HG03280 (cell line): Measurements from ENCODE around the gene CACNG1.

Source experiments
- ATAC-seq: cut with Tn5 transposase; IDR thresholded peaks from one replicate; pipeline ENCODE4 v1.9.1; 2021; ENCODE audit warnings: mild to moderate bottlenecking, moderate library complexity; ENCODE audit not compliant: unreplicated experiment

The CACNG1 gene

DNA sequence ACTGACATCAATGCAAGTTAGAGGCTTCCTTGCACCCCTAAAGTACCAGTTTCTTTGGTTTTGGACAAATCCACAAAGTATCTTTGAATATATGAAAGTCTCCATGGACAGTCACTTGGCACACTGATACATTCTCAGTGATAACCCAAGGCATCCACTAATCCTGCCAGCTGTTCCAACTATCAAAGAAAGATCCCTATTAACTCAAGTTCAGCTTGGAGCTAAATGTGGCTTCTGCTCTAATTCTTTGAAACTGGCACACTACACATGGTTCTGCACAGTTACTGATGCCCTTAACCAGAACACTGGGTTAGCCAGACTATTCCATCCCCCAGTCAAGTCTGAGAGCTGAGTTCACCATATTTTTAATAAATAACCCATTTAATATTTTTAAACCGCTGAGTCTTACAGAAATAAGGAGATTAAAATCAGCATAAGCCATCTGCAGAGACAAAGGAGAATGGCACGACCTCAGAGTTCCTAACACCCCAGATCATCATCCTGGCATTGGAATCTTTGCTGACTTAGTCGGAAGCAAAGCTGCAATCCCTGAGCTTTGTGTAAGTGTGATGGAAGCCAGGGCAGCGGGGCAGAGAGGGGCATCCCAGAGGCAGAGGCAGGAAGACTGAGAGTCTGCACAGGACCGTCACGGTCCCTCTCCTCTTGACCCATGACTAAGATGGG, 6.3 kb downstream of the CACNG1 start:
- no peak for ATAC-seq

DNA sequence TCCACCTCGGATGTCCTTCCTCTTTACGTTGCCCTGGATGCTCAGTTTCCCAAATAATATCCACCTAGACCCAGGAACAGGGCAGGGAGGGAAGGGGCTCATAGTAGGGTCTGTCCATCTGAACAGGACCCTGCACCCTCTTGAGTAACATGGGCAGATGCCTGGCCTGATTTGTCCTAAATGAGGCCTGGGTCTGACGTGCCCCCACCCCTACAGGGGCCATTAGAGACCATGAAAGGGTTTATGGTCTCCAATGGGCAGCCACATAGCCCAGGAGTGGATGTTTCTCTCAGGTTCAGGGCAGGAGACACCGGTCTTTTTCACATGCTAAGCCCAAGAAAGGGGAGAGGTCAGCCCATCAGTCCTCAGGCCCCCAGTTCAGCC, 6.8 kb downstream of the CACNG1 start:
- ATAC-seq, result no peak

DNA sequence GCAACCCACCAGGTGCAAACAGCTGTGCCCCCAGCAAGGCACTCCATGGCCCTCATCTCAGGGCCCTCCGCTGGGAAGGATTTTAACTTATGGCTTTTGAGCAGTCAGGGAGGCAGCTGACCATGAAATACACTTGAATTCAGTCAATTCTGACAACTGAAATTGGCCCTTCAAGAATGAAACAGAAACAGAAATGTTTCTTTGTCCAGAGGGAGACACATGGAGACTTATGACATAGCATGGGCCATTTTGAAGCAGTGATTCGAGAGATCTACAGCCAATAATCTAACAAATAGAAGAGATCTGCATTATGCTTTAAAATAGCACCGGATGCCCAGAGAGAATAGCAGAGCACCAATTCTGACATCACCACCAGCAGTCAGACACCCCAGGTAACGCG, 7.5 kb downstream of the CACNG1 start:
- peak; percentile 64 for ATAC-seq

DNA sequence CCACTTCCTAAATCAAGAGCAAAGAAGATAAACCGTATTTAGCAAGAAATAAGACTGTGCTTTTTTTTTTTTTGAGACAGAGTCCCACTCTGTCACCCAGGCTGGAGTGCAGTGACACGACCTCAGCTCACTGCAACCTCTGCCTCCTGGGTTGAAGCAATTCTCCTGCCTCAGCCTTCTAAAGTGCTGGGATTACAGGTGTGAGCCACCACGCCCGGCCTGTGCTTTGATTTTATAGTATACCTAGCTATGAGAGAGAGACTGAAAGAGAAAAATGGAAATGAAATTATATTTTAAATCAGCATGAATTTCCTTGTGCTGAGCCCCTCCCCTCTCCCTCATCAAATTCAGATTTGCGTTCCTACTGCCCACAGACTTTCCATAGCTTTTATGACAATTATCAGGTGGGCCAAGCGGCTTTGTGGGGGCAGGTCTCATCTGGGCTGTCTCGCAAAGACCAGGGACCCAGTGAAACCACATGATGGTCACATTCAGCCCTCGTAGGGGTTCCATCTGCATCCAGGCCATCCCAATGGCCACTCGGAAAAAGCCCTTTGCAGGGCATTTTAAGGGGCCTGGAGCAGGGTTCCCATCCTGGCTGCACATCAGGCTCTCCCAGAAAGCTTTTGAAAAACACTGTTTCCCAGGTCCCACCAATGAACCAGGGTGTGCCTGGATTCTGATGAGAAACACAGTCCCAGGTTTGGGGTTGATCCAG, 8.5 kb downstream of the CACNG1 start:
- no peak for ATAC-seq

DNA sequence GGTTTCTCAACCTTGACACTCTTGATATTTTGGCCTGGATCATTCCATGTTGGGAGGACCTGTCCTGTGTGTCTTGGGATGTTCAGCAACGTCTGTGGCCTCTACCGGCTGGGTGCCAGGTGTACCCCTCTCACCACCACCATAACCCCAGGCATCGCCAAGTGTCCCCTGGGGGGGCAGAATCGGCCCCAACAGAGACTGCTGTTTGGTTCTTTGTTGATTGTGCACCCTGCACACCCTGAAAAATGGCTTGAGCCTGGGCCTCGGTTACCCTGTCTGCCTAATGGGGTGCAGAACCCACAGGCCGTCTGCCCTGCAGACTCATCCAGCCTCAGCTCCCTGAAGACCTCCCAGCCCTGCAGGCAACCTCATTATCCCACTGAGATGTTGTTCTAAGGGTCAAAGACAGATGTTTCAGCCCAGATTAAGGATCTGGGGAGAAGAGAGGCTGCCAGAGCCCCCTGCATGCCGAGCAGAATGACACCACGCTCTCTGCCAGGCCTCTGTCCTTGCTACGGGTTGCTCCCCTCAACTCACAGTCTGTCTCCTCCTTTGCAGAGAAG, 9.2 kb downstream of the CACNG1 start:
- no peak for ATAC-seq

DNA sequence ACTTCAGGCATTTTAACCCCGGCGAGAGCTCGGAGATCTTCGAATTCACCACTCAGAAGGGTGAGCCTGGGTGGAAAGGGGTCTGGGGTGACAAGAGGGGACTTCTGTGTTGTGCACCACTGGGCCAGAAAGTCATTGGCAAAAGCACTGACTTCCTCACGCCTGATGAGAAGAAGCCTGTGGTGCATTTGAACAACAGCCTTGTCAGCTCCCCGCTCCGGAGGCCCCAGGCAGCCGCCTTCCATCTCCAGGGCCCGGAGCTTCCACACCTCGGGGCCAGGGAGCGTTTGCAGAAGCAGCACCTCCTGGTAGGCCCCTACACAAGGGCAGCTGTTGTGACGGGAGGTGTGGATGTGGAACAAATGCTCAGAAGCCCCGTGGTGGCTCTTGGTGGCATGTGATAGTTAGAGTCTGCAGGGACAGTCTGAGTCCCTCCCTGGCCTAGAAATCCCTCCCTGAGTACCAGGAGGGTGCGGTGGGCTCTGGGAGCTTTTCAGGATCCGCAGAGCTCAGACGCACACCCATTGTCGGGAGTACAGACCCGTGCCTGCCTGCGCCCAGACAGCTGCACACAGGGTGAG, 9.7 kb downstream of the CACNG1 start:
- no peak for ATAC-seq

DNA sequence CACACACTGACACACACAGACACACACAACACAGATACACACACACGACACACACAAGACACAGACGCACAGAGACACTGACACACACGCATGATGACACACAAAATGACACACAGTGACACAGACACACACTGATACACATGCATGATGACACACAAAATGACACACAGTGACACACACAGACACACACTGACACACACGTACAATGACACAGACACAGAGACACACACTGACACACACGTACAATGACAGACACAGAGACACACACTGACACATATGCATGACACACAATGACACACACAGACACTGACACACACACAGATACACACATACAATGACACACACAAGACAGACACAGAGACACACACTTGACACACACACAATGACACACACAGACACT, 10.3 kb downstream of the CACNG1 start:
- no peak for ATAC-seq

DNA sequence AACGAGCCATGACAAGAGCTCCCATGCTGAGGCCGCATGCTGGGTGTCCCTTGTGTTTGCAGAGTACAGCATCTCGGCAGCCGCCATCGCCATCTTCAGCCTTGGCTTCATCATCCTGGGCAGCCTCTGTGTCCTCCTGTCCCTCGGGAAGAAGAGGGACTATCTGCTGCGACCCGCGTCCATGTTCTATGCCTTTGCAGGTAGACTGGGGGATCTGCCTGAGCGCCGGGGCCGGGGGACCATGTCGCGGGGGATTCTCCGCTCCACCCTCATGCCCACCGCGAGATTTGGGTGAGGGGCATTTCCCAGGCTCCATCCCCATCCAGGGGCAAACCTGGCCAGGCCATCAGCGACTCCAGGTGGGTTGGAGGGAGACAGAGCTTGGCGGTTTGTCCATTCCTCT, 10.7 kb downstream of the CACNG1 start:
- ATAC-seq, result no peak

DNA sequence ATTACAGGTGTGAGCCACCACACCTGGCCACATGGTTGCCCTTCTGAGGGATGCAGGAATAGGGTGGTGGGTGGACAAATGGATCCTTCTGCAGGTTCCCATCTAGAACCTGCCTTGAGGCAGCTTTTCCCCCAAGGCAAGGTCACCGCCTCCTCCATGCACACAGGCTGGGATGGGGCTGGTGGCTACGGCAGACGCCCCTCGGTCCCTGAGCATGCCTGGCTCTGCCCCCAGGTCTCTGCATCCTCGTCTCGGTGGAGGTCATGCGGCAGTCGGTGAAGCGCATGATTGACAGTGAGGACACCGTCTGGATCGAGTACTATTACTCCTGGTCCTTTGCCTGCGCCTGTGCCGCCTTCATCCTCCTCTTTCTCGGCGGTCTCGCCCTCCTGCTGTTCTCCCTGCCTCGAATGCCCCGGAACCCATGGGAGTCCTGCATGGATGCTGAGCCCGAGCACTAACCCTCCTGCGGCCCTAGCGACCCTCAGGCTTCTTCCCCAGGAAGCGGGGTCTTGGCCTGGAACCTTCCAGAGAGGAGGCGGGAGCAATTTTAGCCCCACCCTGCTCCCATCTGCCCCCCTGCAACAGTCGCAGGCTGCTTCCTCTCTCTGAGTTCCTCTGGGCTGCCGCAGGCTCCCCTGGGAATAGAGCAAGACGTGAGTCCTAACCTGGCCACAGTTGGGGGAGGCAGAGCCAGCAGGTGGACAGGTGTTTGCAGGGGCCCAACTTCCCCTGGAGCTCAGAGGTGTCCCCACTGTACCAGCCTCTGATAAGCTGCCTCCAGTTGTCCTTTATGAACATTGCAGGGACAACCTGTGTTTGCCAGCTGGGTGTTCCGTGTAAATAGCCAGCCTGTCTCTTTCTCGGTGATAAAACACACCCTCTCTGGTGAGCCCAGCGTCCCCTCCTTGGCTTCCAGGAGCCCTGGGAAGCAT, 11.7 kb downstream of the CACNG1 start:
- ATAC-seq, result no peak

DNA sequence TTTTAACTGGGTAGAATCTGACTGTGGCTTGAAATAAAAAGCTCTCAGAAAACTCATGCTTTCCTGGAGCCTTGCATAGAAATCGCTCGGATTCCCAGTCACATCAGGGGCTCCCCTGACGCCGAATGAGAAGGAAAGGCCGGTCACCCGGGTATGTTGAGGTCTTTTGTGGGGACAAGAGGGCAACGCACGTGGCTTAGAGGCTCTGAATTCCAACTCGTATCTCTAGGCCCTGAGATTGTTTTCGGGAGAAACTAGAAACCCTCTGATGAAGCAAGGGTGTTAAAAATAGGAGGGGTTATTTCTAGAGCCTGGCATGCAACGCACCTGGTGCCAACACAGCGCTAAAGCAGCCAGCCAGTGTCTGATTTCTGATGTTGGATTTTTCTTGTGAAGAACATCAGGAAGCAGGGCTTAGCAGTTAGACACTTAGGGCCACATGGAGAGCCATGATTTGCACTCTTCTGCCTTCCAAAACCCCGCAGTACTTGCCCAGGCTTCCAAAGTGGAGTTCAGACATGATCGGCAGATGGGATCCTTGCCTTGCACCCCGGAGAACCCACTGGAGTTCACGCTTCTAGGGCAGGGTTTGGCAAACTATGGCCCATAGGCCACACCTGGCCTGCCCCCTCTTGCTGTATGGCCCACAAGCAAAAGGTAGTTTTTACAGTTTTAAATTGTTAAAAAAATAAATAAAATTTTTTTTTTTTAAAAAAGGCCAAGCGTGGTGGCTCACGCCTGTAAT, 12.6 kb downstream of the CACNG1 start:
- no peak for ATAC-seq

DNA sequence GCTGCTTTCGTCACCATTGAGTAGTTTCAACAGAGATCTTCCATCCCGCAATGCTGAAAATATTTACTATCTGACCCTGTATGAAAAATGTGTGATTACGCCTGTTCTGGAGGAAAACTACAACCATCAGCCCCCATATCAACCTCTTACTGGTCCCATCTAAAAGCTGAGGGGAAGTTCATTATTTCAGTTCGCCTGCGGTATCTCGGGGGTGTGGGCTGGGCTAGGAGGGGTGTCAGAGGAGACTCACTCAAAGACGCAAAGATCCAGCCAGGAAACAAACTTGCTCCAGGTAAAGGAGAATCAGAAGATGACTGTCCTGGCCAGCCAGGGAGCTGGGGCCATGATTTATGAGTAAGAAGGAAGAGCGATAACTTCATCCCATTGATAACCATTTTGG, 13.7 kb downstream of the CACNG1 start:
- no peak for ATAC-seq

DNA sequence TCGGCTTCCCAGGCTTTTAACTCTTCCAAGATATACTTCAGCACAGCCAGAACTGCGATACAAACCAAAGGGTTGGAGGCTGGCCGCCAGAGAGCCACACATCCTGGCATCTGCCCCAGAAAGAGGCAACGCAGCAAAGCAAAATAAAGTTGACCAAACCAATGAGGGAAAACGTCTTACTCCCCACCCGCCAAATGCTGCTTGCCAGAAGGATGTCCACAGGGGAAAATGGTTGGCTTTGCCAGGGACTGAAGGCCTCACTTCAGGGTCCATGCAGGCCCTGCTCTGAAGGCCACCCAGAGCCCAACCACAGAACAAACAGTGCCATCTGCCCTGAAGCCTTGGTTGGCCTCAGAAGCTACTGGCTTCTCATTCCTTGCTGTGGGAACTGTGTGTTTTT, 15.0 kb downstream of the CACNG1 start:
- no peak for ATAC-seq

DNA sequence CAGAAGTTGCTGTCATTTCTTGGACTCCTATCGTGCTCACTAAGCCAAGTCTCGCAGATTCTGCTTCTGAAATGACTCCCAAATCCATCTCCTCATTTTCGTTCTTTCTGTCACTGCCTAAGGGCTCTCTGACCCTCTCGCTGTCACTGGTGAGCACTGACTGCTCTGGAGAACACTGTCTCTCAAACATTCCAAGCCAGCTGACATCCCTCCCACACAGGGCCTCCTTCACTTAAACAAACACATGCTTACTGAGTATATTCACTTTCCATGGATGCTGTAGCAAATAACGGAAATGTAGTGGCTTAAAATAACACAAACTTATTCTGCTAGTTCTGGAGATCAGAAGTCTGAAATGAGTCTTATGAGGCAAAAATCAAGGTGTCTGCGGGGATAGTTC, 18.8 kb downstream of the CACNG1 start:
- no peak for ATAC-seq

DNA sequence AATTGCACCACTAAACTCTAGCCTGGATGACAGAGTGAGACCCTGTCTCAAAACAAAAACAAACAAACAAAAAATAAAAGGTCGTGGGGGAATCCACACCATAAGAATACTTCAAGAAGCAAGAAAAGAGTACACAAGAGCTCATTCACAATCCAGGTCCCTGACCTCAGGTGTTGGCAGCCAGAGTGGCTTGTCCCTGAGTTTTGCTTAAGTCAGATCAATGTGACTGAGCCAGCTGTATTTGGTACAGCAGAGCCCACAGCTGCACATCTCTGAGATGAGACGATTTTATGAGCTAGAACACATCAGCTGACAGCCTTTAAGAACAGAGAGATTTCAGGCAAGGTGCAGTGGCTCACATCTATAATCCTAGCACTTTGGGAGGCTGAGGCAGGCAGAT, 22.4 kb downstream of the CACNG1 start:
- no peak for ATAC-seq

DNA sequence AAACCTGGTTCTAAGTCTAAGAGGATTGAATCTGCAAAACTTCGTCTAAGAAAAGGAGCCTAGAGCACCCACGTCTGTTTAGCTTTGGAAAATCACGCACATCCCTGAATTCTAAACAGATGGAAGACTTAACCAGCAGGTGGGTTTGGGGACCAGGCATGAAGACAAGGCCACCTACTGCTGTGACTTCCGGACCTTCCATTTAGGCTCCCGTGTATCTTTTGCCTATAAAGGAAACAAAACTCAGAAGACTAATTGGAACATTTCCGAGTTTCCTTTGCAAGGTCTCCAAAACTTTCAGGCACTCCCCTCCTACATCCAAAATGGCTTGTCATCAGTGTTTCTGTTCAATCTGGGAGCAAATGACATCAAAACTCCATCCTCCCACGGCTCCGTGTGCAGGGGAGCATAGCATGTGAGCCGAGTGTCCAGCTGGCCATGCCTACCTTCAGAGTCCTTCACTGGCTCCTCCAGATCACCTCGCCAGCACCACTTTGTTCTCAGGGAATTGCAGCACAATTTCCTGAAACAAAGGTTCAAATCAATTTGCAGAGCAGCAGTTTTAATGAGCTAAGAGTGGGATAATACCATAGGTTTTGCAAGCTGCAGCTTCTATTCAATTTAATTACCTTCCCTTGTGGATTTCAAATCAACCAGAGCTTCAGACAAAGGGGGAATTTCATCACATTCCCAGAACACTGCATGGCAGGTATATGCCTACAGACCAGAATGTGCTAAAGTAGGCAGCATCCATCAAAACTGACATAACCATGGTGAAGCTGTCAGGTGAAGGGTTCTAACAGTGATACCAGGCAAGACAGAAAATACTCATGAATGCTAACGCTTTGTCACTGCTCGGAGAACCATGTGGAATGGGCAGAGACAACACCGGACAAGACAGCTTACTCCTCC, 23.5 kb downstream of the CACNG1 start:
- ATAC-seq, result no peak

DNA sequence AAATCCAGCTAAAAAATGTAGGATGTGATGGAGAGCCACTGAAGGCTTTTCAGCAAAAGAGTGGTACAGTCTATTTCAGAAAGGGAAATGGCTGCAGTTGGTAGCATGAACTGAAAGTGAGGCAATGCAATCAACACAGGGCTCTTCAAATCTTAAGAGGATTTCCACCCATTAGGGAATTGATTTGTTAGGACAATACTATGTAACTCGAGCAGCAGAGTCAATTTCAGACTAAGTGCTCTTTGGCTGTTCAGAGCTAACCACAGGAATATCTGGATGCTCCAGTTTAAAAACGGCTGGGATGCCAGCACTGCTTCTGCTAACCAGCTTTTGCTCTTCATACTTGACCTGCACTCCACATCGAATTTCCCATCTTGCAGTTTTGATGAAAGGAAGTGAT, 24.6 kb downstream of the CACNG1 start:
- ATAC-seq, result no peak

DNA sequence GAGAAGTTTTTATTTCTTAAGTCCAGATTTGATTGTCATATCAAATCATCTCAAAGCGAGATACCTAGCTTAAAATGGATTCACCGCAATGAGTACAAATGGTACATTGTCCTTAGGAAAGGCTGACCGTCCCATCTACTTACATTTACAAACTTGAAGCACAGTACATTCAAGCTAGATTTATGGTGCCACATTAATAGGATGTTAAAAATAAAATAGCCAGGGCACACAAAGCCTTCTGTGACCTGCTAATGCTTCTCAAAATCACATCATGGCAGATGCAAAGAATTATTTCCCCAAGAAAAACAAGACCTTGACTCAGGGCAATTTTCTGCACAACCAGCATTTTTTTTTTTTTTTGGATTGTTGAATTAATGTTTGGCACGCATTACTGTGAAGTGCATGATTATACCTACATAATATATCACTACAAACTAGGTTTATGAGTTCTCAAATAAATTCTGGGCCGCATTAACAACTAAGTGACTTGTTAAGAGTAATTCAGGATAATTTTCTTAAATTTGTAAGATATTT, 25.3 kb downstream of the CACNG1 start:
- ATAC-seq, result no peak

DNA sequence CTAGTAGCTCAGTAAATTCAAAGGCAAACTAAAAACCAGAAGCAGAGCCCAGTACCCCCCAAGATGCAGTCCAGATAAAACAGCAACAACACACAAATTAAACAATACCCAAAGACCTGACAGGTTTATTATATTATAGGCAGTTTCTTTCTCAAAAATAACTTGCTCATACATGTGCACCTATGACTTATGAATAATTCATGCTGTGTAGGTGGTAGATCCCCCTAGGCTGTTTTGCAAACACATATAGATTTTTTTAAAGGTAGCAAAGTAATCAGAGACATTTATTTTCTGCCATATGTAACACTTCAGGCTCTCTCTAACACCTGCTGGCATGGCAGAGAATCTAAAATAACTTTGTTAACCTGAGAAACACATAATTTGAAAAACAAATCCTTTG, 27.2 kb downstream of the CACNG1 start:
- ATAC-seq, result no peak

DNA sequence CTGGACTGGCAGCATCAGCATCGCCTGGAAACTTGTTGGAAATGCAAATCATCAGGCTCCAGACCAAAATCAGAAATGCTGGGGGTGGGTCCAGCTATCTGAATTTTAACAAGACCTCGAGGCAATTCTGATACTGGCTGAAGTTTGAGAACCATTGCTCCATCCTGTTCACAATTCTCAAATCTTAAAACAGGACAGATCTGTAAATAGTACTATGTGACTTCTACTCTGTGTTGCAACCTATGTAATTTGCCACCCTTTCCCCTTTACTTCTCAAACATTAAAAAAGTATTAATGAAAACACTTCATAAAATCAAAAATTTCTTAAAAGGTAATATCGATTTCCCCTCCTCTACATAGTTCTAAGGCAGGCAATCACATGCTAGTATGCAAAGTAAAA, 28.5 kb downstream of the CACNG1 start:
- ATAC-seq, result no peak
